Lung (tissue), 12 donors: ENCODE measurements around the gene SOBP. TPM values are rescaled to one million over a fixed set of nuclear protein-coding genes. Genes with fewer than 3 reads are reported as not detected.

Experiments
- ATAC-seq: fragments of 200-7000 bp; cut with Tn5 transposase; one replicate; pipeline ENCODE4 v1.9.1; 2020; ENCODE audit warnings: moderate number of reproducible peaks; ENCODE audit not compliant: insufficient read depth, low FRiP score
- DNase-seq, 3 donors: peaks; one replicate each; pipeline ENCODE4 v3.0.0-alpha.2; 2013 to 2017
- H3K27ac ChIP-seq, 2 donors: one replicate each; pipeline ENCODE4 v1.5.1; 2013; ENCODE audit warnings: mild to moderate bottlenecking in 2 of 2, moderate library complexity in 2 of 2, control low read depth in 1 of 2, inconsistent platforms in 1 of 2, low read depth in 1 of 2, low read length in 1 of 2
- H3K27me3 ChIP-seq, 3 donors: one replicate each; pipeline ENCODE4 v1.5.1; 2013; ENCODE audit warnings: low read length in 2 of 3; ENCODE audit not compliant: control insufficient read depth in 3 of 3, insufficient read depth in 3 of 3
- H3K36me3 ChIP-seq, 4 donors: one replicate each; pipeline ENCODE4 v1.5.1; 2013; ENCODE audit warnings: low read length in 4 of 4, mild to moderate bottlenecking in 1 of 4, moderate library complexity in 1 of 4; ENCODE audit not compliant: control insufficient read depth in 4 of 4, insufficient read depth in 4 of 4
- H3K4me1 ChIP-seq, 5 donors: one replicate each; pipeline ENCODE4 v1.5.1; 2013; ENCODE audit warnings: low read length in 5 of 5, mild to moderate bottlenecking in 2 of 5, moderate library complexity in 1 of 5; ENCODE audit not compliant: control insufficient read depth in 5 of 5, insufficient read depth in 5 of 5
- H3K4me3 ChIP-seq: one replicate; pipeline ENCODE4 v1.5.1; 2013; ENCODE audit warnings: mild to moderate bottlenecking, control low read depth, moderate library complexity
- H3K9ac ChIP-seq, 2 donors: one replicate each; pipeline ENCODE4 v1.5.1; 2013; ENCODE audit warnings: low read length in 2 of 2, control low read depth in 1 of 2; ENCODE audit not compliant: insufficient read depth in 1 of 2
- H3K9me3 ChIP-seq, 4 donors: one replicate each; pipeline ENCODE4 v1.5.1; 2013; ENCODE audit warnings: low read length in 3 of 4, mild to moderate bottlenecking in 1 of 4, moderate library complexity in 1 of 4; ENCODE audit not compliant: control insufficient read depth in 4 of 4, insufficient read depth in 3 of 4
- CTCF ChIP-seq: IDR thresholded peaks from 2 replicates; pipeline ENCODE4 v1.5.1; 2012; ENCODE audit warnings: mild to moderate bottlenecking; ENCODE audit errors: control extremely low read depth, extremely low read depth
- WGBS, 2 donors: extraction: QIAGEN DNeasy Blood & Tissue Kit; methylation state at CpG; one replicate each; pipeline ENCODE4 v1.1.7; 2013; 5-methylcytosine and 5-hydroxymethylcytosine counted together
- polyA plus RNA-seq, 2 donors: library from polyadenylated mRNA; stranded (reverse); fragments of 200-250 nt; gene quantifications; one replicate each; pipeline ENCODE4 v1.2.1, GENCODE V29; 2013
- total RNA-seq, 2 donors: library from RNA; depleted of rRNA in 1 of 2; stranded (reverse); fragments of >200 nt in 1 of 2; gene quantifications; one replicate each; pipeline ENCODE4 v1.2.1, GENCODE V29; 2014 to 2021
- donor health status: control.
- donor health status: control.
- donor health status: Bipolar disorder and iron deficiency.
- donor health status: healthy.
- donor health status: DM: yes; HTN: yes; CAD: no.

Gene SOBP
- total and polyA plus RNA-seq, 4 donors, result 1.6 to 14.5 (median 5.8) TPM

GRCh38 chr6:107565165-107565723 lies 75.3 kb downstream of the SOBP start:
- H3K4me3 ChIP-seq, result no peak overlapping the region
- no peaks in the 10 kb centered on the region for H3K36me3 ChIP-seq
- WGBS, 2 donors, result 92 to 94% methylated on average over 7 of the region's 7 CpGs
- H3K4me1 ChIP-seq, result peaks cover 0 to 5% (median 0%) of the 10 kb centered on the region in 5 donors
- H3K9ac ChIP-seq, result no peak overlapping the region
- H3K27ac ChIP-seq, result no peak overlapping the region
- ATAC-seq, result no peak
- no peaks in the 10 kb centered on the region for H3K9me3 ChIP-seq
- DNase-seq, result no peak
- H3K27me3 ChIP-seq, result no peaks in the 10 kb centered on the region
- TF ChIP-seq CTCF, result no peak

- Histone ChIP-seq H3K36me3 (no peaks in the 10 kb centered on the region), H3K9me3 (no peaks in the 10 kb centered on the region), H3K27ac (no peak overlapping the region), H3K4me3 (no peak overlapping the region), H3K9ac (no peak overlapping the region), H3K27me3 (no peaks in the 10 kb centered on the region), H3K4me1 (peaks cover 0 to 3% (median 0%) of the 10 kb centered on the region in 5 donors)
- ATAC-seq, result no peak
- TF ChIP-seq CTCF, result no peak
- DNase-seq, result no peak
- WGBS, 2 donors, result 68 to 92% methylated on average over 1 of the region's 1 CpG
These were observed 77.7 kb downstream of the SOBP start for GRCh38 chr6:107567643-107568042.

GRCh38 chr6:107569473-107569872 lies 79.6 kb downstream of the SOBP start:
- Histone ChIP-seq H3K4me1 (peaks cover 0 to 1% (median 0%) of the 10 kb centered on the region in 5 donors), H3K27ac (no peak overlapping the region), H3K9me3 (no peaks in the 10 kb centered on the region), H3K4me3 (no peak overlapping the region), H3K27me3 (no peaks in the 10 kb centered on the region), H3K36me3 (no peaks in the 10 kb centered on the region), H3K9ac (no peak overlapping the region)
- DNase-seq (no peak), ATAC-seq (no peak)
- no peak for TF ChIP-seq CTCF
- 95 to 96% methylated on average over 9 of the region's 9 CpGs for WGBS, 2 donors

GRCh38 chr6:107571354-107571753 lies 81.4 kb downstream of the SOBP start:
- H3K4me3 ChIP-seq, result no peak overlapping the region

More at GRCh38 chr6:107571354-107571753, 81.4 kb downstream of the SOBP start:
- Histone ChIP-seq H3K9me3 (no peaks in the 10 kb centered on the region), H3K9ac (no peak overlapping the region), H3K27ac (no peak overlapping the region), H3K4me1 (no peaks in the 10 kb centered on the region), H3K27me3 (no peaks in the 10 kb centered on the region), H3K36me3 (no peaks in the 10 kb centered on the region)
- DNase-seq, result no peak
- TF ChIP-seq CTCF, result no peak
- ATAC-seq, result no peak
- 89 to 91% methylated on average over 9 of the region's 9 CpGs for WGBS, 2 donors
